NCI-H2196 treated with DMSO at 0.1 percent for 48 hours (cell line): ENCODE measurements around the gene CYP1A1.

ENCODE experiments used
- DNase-seq: peaks from one replicate; lab custom pipeline; 2025; ENCODE audit not compliant: unreplicated experiment; lab: John Stamatoyannopoulos, UW

CYP1A1 gene

DNA sequence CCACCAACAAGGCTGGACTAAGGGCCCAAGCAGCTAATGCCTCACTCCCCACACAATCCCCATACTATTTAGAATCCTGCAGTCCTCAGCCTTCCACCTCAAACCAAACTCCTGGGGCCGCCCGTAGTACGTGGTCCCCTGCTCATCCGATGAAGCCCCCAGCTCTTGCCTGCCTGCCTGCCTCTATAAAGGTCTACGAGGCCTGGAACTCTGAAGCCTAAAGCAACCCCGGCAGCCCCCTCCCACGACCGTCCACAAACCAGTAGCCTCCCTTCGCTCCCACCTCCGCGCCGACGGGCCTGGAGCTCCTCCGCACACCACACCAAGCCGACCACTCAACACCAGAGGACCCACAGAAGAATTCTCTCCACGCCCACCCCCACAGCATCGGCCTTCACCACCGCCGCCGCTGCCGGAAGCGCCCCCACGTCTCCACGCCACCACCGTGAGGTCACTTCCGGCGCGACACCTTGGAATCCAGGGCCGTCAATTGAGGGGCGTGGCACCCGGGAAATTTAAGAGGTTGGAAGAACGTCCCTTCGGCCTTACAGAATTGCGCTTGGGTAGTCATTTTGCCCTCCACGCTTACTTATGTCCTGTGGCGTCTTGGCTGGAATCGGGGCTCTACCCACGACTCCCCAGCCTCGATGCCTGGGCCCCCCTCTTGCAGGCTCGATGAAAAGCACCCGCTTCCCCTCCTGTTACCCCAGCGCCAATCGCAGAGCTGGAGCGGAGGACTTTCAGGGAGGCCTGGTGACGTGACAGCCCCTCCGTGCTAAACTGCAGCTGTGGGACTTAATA is 29.5 kb downstream of the CYP1A1 start, which contains the start of gene EDC3:
Gene EDC3 (minus strand): TSS at position 428 of the 801 bp plus-strand sequence. CDS start 20,900 bp downstream, outside the sequence.
- DNase-seq: peak; percentile 47

- no peak for DNase-seq
Observed at GRCh38 chr15:74692327-74692726, 33.0 kb downstream of the CYP1A1 start.

DNA sequence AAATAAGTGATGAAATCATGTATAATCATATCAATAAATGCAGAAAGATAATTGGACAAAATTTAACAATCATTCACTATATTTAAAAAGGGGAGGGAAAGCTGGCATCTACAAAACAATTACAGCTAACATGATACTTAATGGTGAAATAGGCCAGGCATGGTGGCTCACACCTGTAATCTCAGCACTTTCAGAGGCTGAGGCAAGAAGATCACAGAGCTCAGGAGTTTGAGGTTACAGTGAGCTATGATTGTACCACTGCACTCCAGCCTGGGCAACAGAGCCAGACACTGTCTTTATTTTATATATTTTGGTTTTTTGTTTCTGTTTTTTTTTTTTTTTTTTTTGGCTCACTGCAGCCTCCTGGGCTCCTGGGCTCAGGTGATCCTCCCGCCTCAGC is 41.6 kb downstream of the CYP1A1 start:
- no peak for DNase-seq

DNA sequence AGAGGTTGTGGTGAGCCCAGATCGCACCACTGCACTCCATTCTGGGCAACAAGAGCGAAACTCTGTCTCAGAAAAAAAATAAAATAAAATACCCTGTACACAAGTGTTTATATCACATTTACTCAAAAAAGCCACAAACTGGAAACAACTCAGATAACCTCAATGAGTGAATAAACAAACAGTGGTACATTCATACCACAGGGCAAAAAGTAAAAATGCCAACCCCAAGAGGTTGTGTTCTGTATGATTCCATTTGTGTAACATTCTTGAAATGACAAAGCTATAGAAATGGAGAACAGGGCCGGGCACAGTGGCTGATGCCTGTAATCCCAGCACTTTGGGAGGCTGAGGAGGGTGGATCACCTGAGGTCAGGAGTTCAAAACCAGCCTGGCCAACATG is 42.4 kb downstream of the CYP1A1 start:
- no peak for DNase-seq

GRCh38 chr15:74680456-74680855 is 44.9 kb downstream of the CYP1A1 start:
- DNase-seq: no peak

DNA sequence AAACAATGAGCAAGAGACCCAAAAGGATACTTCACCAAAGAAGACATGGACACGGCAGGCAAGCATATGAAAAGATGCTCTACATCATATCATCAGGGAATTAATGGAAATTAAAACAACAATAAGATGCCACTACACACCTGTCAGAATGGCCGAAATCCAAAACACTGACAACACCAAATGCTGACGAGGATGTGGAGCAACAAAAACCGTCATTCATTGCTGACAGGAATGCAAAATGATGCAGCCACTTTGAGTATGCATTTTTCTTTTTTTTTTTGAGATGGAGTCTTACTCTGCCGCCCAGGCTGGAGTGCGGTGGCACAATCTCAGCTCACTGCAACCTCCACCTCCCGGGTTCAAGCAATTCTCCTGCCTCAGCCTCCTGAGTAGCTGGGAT is 48.5 kb downstream of the CYP1A1 start:
- DNase-seq: no peak

DNA sequence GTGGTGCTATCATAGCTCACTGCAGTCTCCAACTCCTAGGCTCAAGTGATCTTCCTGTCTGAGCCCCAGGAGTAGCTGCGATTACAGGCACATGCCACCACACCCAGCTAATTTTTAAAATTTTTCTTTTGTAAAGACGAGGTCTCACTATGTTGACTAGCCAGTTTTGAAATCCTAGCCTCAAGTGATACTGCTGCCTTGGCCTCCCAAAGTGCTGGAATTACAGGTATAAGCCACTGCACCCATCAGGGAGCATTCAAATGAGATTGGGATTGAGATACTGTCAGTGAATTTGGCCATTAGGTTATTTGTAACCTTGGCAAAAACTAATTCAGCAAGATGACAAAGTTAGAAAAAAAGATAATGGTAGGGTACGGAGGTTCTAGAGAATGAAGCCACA is 51.2 kb downstream of the CYP1A1 start:
- DNase-seq: no peak

DNA sequence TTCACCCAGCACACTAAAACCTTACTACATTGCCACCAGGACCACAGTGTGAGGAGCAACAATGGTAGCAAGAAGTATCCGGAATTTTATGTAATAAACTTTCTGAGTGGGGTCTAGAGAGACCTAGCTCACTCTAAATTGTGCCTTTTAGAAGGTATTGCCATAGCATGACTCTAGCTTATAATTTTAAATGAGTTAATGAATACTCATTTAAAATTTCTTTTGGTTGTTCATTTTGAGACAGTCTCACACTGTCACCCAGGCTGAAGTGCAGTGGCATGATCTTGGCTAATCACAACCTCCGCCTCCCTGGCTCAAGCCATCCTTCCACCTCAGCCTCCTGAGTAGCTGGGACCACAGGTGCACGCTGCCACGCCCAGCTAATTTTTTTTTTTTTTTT is 55.7 kb downstream of the CYP1A1 start:
- DNase-seq: no peak
